Measurements from ENCODE around the gene CCDC142. TPM values are rescaled to one million over a fixed set of nuclear protein-coding genes. Genes with fewer than 3 reads are reported as not detected.
A peak's percentile ranks its signal among the peaks of the same experiment; 100 is the strongest.

The CCDC142 gene
- polyA plus RNA-seq, 1 donor (not counting 4 experiments of a cell fraction or from before 2014, with no cell fraction given): 4.7 TPM

GRCh38 chr2:74440378-74441169 lies 42.2 kb downstream of the CCDC142 start:
- TF ChIP-seq, protein P1, sequence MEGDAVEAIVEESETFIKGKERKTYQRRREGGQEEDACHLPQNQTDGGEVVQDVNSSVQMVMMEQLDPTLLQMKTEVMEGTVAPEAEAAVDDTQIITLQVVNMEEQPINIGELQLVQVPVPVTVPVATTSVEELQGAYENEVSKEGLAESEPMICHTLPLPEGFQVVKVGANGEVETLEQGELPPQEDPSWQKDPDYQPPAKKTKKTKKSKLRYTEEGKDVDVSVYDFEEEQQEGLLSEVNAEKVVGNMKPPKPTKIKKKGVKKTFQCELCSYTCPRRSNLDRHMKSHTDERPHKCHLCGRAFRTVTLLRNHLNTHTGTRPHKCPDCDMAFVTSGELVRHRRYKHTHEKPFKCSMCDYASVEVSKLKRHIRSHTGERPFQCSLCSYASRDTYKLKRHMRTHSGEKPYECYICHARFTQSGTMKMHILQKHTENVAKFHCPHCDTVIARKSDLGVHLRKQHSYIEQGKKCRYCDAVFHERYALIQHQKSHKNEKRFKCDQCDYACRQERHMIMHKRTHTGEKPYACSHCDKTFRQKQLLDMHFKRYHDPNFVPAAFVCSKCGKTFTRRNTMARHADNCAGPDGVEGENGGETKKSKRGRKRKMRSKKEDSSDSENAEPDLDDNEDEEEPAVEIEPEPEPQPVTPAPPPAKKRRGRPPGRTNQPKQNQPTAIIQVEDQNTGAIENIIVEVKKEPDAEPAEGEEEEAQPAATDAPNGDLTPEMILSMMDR (optimal IDR thresholded peaks at IDR 0.05 in 1 of 3, IDR thresholded peaks at IDR 0.05 in 1 of 3, conservative IDR thresholded peaks at IDR 0.05 in 1 of 3; ENCODE audit: extremely low read depth in 1 of 3, insufficient read depth in 2 of 3, low read length in 3 of 3): peak in 2 of 3 experiments; percentile 13 to 28
- TF ChIP-seq EZH2 (IDR thresholded peaks at IDR 0.05; ENCODE audit: low read length): no peak
- H3K4me1 ChIP-seq (ENCODE audit: control insufficient read depth, extremely low read depth, insufficient read depth, low read length): peaks cover 34% of the 10 kb centered on the region

GRCh38 chr2:74439803-74440377 lies 42.9 kb downstream of the CCDC142 start:
- dilution Hi-C loops (cut with MboI; ENCODE audit: extremely low pct_ligation_motif_present, low sequenced_read_pairs): no loop called here
- DNase-seq (ENCODE audit: low read depth, low spot score): no peak

More at GRCh38 chr2:74440378-74441169, 42.2 kb downstream of the CCDC142 start:
- H4K20me1 ChIP-seq (ENCODE audit: control insufficient read depth, extremely low read depth, insufficient read depth, low read length): peaks cover 16% of the 10 kb centered on the region
- no peaks in the 10 kb centered on the region for H3K9me3 ChIP-seq (ENCODE audit: control insufficient read depth, low read depth, low read length)
- peak overlapping the region; percentile 93 for H3K27ac ChIP-seq (ENCODE audit: control insufficient read depth, insufficient read depth, low read length)
- peak overlapping the region; percentile 84 for H3K4me2 ChIP-seq (ENCODE audit: control insufficient read depth, extremely low read depth, insufficient read depth, low read depth, low read length)
- H3K9me1 ChIP-seq (ENCODE audit: control insufficient read depth, extremely low read depth, insufficient read depth, low read length): peaks cover 4% of the 10 kb centered on the region
- H3K9ac ChIP-seq (ENCODE audit: control insufficient read depth, extremely low read depth, insufficient read depth, low read length): peak overlapping the region; percentile 98
- peaks cover 63% of the 10 kb centered on the region for H3K79me2 ChIP-seq (ENCODE audit: control insufficient read depth, insufficient read depth, low read length)
- peak overlapping the region; percentile 74 to 98 (median 78) for H3K4me3 ChIP-seq (ENCODE audit: control insufficient read depth in 2 of 3, extremely low read depth in 1 of 3, insufficient read depth in 2 of 3, low read depth in 1 of 3, low read length in 3 of 3)
- DNase-seq (ENCODE audit: low read depth, low spot score) (no peak), FAIRE-seq (no peak)
- dilution Hi-C loops (cut with MboI; ENCODE audit: extremely low pct_ligation_motif_present, low sequenced_read_pairs): no loop called here
- H2AFZ ChIP-seq (ENCODE audit: control insufficient read depth, low read length): peak overlapping the region; percentile 37
- H3K36me3 ChIP-seq (ENCODE audit: control insufficient read depth in 2 of 2, extremely low read depth in 1 of 2, insufficient read depth in 2 of 2, low read length in 2 of 2): peaks cover 13 to 35% of the 10 kb centered on the region in 2 experiments
- no peaks in the 10 kb centered on the region for H3K27me3 ChIP-seq (ENCODE audit: control insufficient read depth, extremely low read depth, insufficient read depth, low read length)

More at GRCh38 chr2:74439803-74440377, 42.9 kb downstream of the CCDC142 start:
- Histone ChIP-seq H2AFZ (ENCODE audit: control insufficient read depth, low read length) (no peak overlapping the region), H3K4me2 (ENCODE audit: control insufficient read depth, extremely low read depth, insufficient read depth, low read depth, low read length) (peak overlapping the region; percentile 84), H3K79me2 (ENCODE audit: control insufficient read depth, insufficient read depth, low read length) (peaks cover 70% of the 10 kb centered on the region), H3K27me3 (ENCODE audit: control insufficient read depth, extremely low read depth, insufficient read depth, low read length) (no peaks in the 10 kb centered on the region), H4K20me1 (ENCODE audit: control insufficient read depth, extremely low read depth, insufficient read depth, low read length) (peaks cover 23% of the 10 kb centered on the region), H3K4me3 (ENCODE audit: control insufficient read depth in 2 of 3, extremely low read depth in 1 of 3, insufficient read depth in 2 of 3, low read depth in 1 of 3, low read length in 3 of 3) (peak overlapping the region; percentile 74 to 98 (median 78)), H3K36me3 (ENCODE audit: control insufficient read depth in 2 of 2, extremely low read depth in 1 of 2, insufficient read depth in 2 of 2, low read length in 2 of 2) (peaks cover 14 to 42% of the 10 kb centered on the region in 2 experiments), H3K9ac (ENCODE audit: control insufficient read depth, extremely low read depth, insufficient read depth, low read length) (peak overlapping the region; percentile 98), H3K4me1 (ENCODE audit: control insufficient read depth, extremely low read depth, insufficient read depth, low read length) (peaks cover 35% of the 10 kb centered on the region), H3K9me1 (ENCODE audit: control insufficient read depth, extremely low read depth, insufficient read depth, low read length) (peaks cover 8% of the 10 kb centered on the region), H3K9me3 (ENCODE audit: control insufficient read depth, low read depth, low read length) (no peaks in the 10 kb centered on the region), H3K27ac (ENCODE audit: control insufficient read depth, insufficient read depth, low read length) (peak overlapping the region; percentile 93)
- TF ChIP-seq, protein P1 (optimal IDR thresholded peaks at IDR 0.05 in 1 of 3, IDR thresholded peaks at IDR 0.05 in 1 of 3, conservative IDR thresholded peaks at IDR 0.05 in 1 of 3; ENCODE audit: extremely low read depth in 1 of 3, insufficient read depth in 2 of 3, low read length in 3 of 3): no peak
- no peak for TF ChIP-seq EZH2 (IDR thresholded peaks at IDR 0.05; ENCODE audit: low read length)
- FAIRE-seq: no peak

Data from keratinocyte (primary cell).